Endothelial cell of umbilical vein (primary cell): ENCODE results near the gene ZSCAN5B.

Source experiments
- MAX ChIP-seq: IDR thresholded peaks from 2 replicates; pipeline ENCODE4 v1.6.1; 2011; ENCODE audit not compliant: insufficient read depth, insufficient read length
- POLR2A ChIP-seq: IDR thresholded peaks from 2 replicates; pipeline ENCODE4 v1.6.1; 2012; ENCODE audit warnings: low read depth, mild to moderate bottlenecking, control low read depth, low read length
- TF ChIP-seq, protein P1 (sequence below), 2 donors: IDR thresholded peaks; 1 replicate in 1 of 2; 2 replicates in 1 of 2; pipeline ENCODE4 v1.5.1; 2011; ENCODE audit warnings: low read length in 2 of 2, mild to moderate bottlenecking in 2 of 2, moderate library complexity in 2 of 2, control low read depth in 1 of 2, inconsistent platforms in 1 of 2, low read depth in 1 of 2; ENCODE audit not compliant: insufficient read depth in 1 of 2; ENCODE audit errors: extremely low read depth in 1 of 2

- TF ChIP-seq, protein P1, sequence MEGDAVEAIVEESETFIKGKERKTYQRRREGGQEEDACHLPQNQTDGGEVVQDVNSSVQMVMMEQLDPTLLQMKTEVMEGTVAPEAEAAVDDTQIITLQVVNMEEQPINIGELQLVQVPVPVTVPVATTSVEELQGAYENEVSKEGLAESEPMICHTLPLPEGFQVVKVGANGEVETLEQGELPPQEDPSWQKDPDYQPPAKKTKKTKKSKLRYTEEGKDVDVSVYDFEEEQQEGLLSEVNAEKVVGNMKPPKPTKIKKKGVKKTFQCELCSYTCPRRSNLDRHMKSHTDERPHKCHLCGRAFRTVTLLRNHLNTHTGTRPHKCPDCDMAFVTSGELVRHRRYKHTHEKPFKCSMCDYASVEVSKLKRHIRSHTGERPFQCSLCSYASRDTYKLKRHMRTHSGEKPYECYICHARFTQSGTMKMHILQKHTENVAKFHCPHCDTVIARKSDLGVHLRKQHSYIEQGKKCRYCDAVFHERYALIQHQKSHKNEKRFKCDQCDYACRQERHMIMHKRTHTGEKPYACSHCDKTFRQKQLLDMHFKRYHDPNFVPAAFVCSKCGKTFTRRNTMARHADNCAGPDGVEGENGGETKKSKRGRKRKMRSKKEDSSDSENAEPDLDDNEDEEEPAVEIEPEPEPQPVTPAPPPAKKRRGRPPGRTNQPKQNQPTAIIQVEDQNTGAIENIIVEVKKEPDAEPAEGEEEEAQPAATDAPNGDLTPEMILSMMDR (IDR thresholded peaks at IDR 0.05; ENCODE audit: extremely low read depth in 1 of 2, insufficient read depth in 1 of 2, low read depth in 1 of 2, low read length in 2 of 2), result no peak
- TF ChIP-seq MAX (no peak), POLR2A (no peak)
Observed at GRCh38 chr19:56191711-56192110, 5.9 kb downstream of the ZSCAN5B start.
